A549 treated with AZD9567 at 1 μM for 4 hours (cell line): ENCODE measurements around the gene PGA5. TPM values are rescaled to one million over a fixed set of nuclear protein-coding genes. Genes with fewer than 3 reads are reported as not detected.

Experiments
- total RNA-seq: library from RNA; stranded (reverse); fragments of 200-300 nt; extraction: Qiagen RNA extraction; gene quantifications from 5 replicates; pipeline ENCODE4 v1.2.3, GENCODE V29; 2022; ENCODE audit not compliant: insufficient read depth

PGA5 gene
- not detected in 5 replicates for total RNA-seq

GRCh38 chr11:61240875-61241274 lies at the start of gene PGA5:
PGA5 (plus strand) TSS chr11:61241175; CDS start chr11:61241227, 52 bp downstream.

GRCh38 chr11:61202950-61203746 lies 37.8 kb upstream of the PGA5 start, which contains the start of gene PGA3:
PGA3 (plus strand) TSS chr11:61203515; CDS start chr11:61203565, 50 bp downstream.

GRCh38 chr11:61222047-61222446 lies 18.9 kb upstream of the PGA5 start, which contains the start of gene PGA4:
PGA4 (plus strand) TSS chr11:61222347; CDS start chr11:61222401, 54 bp downstream.

GRCh38 chr11:61294717-61295595 lies 54.0 kb downstream of the PGA5 start, which contains the start of gene VWCE:
VWCE (minus strand) TSS chr11:61295316; CDS start chr11:61295037, 279 bp downstream.

Other genes starting within 250 kb of the PGA5 start
- gene CD5, start 138.7 kb upstream of the PGA5 start, total RNA-seq, result 0.02 TPM in 1 of 5 replicates, not detected in the others
- gene VPS37C, start 79.7 kb upstream of the PGA5 start, total RNA-seq, result 12.0 to 18.8 TPM (median 18.0 TPM) in 5 replicates
- 0.16 TPM in 1 of 5 replicates, not detected in the others for gene PGA3, start 37.7 kb upstream of the PGA5 start, total RNA-seq
- not detected in 5 replicates for gene PGA4, start 18.8 kb upstream of the PGA5 start, total RNA-seq
- 0.47 to 0.74 TPM (median 0.62 TPM) in 4 of 5 replicates, not detected in the other for gene VWCE, start 54.1 kb downstream of the PGA5 start, total RNA-seq
- gene DDB1, start 91.9 kb downstream of the PGA5 start, total RNA-seq, result 154 to 195 TPM (median 161 TPM) in 5 replicates
- 54.5 to 76.9 TPM (median 73.9 TPM) in 5 replicates for gene TKFC, start 92.1 kb downstream of the PGA5 start, total RNA-seq
- gene CYB561A3, start 120.7 kb downstream of the PGA5 start, total RNA-seq, result 43.1 to 48.8 TPM (median 44.3 TPM) in 5 replicates
- 74.5 to 101 TPM (median 96.3 TPM) in 5 replicates for gene TMEM138, start 121.2 kb downstream of the PGA5 start, total RNA-seq
- gene TMEM216, start 151.4 kb downstream of the PGA5 start, total RNA-seq, result 18.4 to 24.4 TPM (median 18.8 TPM) in 5 replicates
- 66.4 to 73.9 TPM (median 73.7 TPM) in 5 replicates for gene CPSF7, start 188.8 kb downstream of the PGA5 start, total RNA-seq
- gene SDHAF2, start 188.9 kb downstream of the PGA5 start, total RNA-seq, result 40.8 to 91.8 TPM (median 42.4 TPM) in 5 replicates